WTC11 (cell line): ENCODE measurements around the gene MRTFA. TPM values are rescaled to one million over a fixed set of nuclear protein-coding genes. Genes with fewer than 3 reads are reported as not detected.

ENCODE experiments used
- ATAC-seq: fragments of 200-7000 bp; cut with Tn5 transposase; 2 replicates; pipeline ENCODE4 v1.10.0; 2021; ENCODE audit warnings: mild to moderate bottlenecking, moderate library complexity
- CTCF ChIA-PET: fragments of 300-600 bp; sonication (Branson Sonifier 250); formaldehyde crosslinking; loops from one replicate; lab custom pipeline; 2021; ENCODE audit warnings: antibody characterized with exemption; lab: Charles Lee
- POLR2A ChIA-PET: fragments of 350-600 bp; sonication (Branson Sonifier 250); formaldehyde crosslinking; loops from one replicate; lab custom pipeline; 2021; ENCODE audit warnings: antibody characterized with exemption; lab: Charles Lee
- DNase-seq: peaks from one replicate; pipeline ENCODE4 v3.0.0; 2021; ENCODE audit warnings: low spot score
- H3K27ac Mint-ChIP-seq: 2 replicates; pipeline ENCODE4 v1.8.0; 2021; ENCODE audit warnings: mixed read lengths
- H3K27me3 Mint-ChIP-seq: 2 replicates; pipeline ENCODE4 v1.8.0; 2021; ENCODE audit warnings: low read depth, mild to moderate bottlenecking, moderate library complexity, mixed read lengths
- H3K36me3 Mint-ChIP-seq: 2 replicates; pipeline ENCODE4 v1.8.0; 2021; ENCODE audit warnings: mixed read lengths
- H3K4me1 Mint-ChIP-seq: 2 replicates; pipeline ENCODE4 v1.8.0; 2022; ENCODE audit warnings: mixed read lengths
- H3K4me3 Mint-ChIP-seq: 2 replicates; pipeline ENCODE4 v1.8.0; 2021; ENCODE audit warnings: mild to moderate bottlenecking, moderate library complexity, mixed read lengths
- H3K9me3 Mint-ChIP-seq: 2 replicates; pipeline ENCODE4 v1.8.0; 2021; ENCODE audit warnings: mixed read lengths
- CREB1 ChIP-seq: sonication (generic); formaldehyde crosslinking; IDR thresholded peaks from 2 replicates; pipeline ENCODE4 v1.8.0; 2023; ENCODE audit warnings: mild to moderate bottlenecking, missing genetic modification reagents
- ELF4 ChIP-seq: sonication (generic); formaldehyde crosslinking; IDR thresholded peaks from 2 replicates; pipeline ENCODE4 v1.8.1; 2022; ENCODE audit warnings: low read depth, mild to moderate bottlenecking, moderate library complexity, missing genetic modification reagents
- FOXP1 ChIP-seq: sonication (generic); formaldehyde crosslinking; IDR thresholded peaks from 2 replicates; pipeline ENCODE4 v1.8.0; 2022; ENCODE audit warnings: missing genetic modification reagents, mild to moderate bottlenecking, moderate library complexity, borderline replicate concordance
- NFE2L1 ChIP-seq: sonication (generic); formaldehyde crosslinking; IDR thresholded peaks from 2 replicates; pipeline ENCODE4 v1.8.1; 2023; ENCODE audit warnings: missing genetic modification reagents
- NFYB ChIP-seq: sonication (generic); formaldehyde crosslinking; conservative IDR thresholded peaks from 2 replicates; pipeline ENCODE4 v1.8.0; 2022; ENCODE audit warnings: low read depth, missing genetic modification reagents
- NR3C1 ChIP-seq: sonication (generic); formaldehyde crosslinking; conservative IDR thresholded peaks from 2 replicates; pipeline ENCODE4 v1.8.1; 2023; ENCODE audit warnings: low read depth, mild to moderate bottlenecking, missing genetic modification reagents
- RELA ChIP-seq: sonication (generic); formaldehyde crosslinking; IDR thresholded peaks from 2 replicates; pipeline ENCODE4 v1.8.1; 2022; ENCODE audit warnings: missing genetic modification reagents, mild to moderate bottlenecking, borderline replicate concordance
- TP53 ChIP-seq: sonication (generic); formaldehyde crosslinking; IDR thresholded peaks from 2 replicates; pipeline ENCODE4 v1.8.1; 2023; ENCODE audit warnings: mild to moderate bottlenecking, missing genetic modification reagents
- ZBTB21 ChIP-seq: sonication (generic); formaldehyde crosslinking; IDR thresholded peaks from 2 replicates; pipeline ENCODE4 v1.8.1; 2023; ENCODE audit warnings: mild to moderate bottlenecking, missing genetic modification reagents, borderline replicate concordance
- ZNF121 ChIP-seq: sonication (generic); formaldehyde crosslinking; IDR thresholded peaks from 2 replicates; pipeline ENCODE4 v1.8.0; 2023; ENCODE audit warnings: missing genetic modification reagents
- ZNF396 ChIP-seq: fragments of 250-450 bp; sonication (Bioruptor Pico); IDR thresholded peaks from 2 replicates; pipeline ENCODE4 v1.8.0; 2021; ENCODE audit warnings: mild to moderate bottlenecking, moderate library complexity, borderline replicate concordance
- ZNF416 ChIP-seq: fragments of 250-450 bp; sonication (Bioruptor Pico); IDR thresholded peaks from 2 replicates; pipeline ENCODE4 v1.9.0; 2021; ENCODE audit warnings: mild to moderate bottlenecking, inconsistent platforms
- ZNF423 ChIP-seq: fragments of 250-450 bp; sonication (Bioruptor Pico); IDR thresholded peaks from 2 replicates; pipeline ENCODE4 v2.1.2; 2022; ENCODE audit warnings: mild to moderate bottlenecking, moderate library complexity
- ZNF671 ChIP-seq: fragments of 250-450 bp; sonication (Bioruptor Pico); IDR thresholded peaks from 2 replicates; pipeline ENCODE4 v1.8.0; 2021; ENCODE audit warnings: mild to moderate bottlenecking
- total RNA-seq: library from RNA; stranded (reverse); gene quantifications from 3 replicates; pipeline ENCODE4 v1.2.3, GENCODE V29; 2021
- TF ChIP-seq, protein P1 (sequence below): sonication (generic); formaldehyde crosslinking; IDR thresholded peaks from 2 replicates; pipeline ENCODE4 v1.8.1; 2022; ENCODE audit warnings: missing genetic modification reagents, borderline replicate concordance
- TF ChIP-seq, protein P2 (sequence below): sonication (generic); formaldehyde crosslinking; IDR thresholded peaks from 2 replicates; pipeline ENCODE4 v1.8.1; 2023; ENCODE audit warnings: mild to moderate bottlenecking, missing genetic modification reagents, moderate library complexity
- TF ChIP-seq, protein P3 (sequence below): sonication (generic); formaldehyde crosslinking; IDR thresholded peaks from 2 replicates; pipeline ENCODE4 v1.8.0; 2022; ENCODE audit warnings: mild to moderate bottlenecking, missing genetic modification reagents
- TF ChIP-seq, protein P4 (sequence below): sonication (generic); formaldehyde crosslinking; conservative IDR thresholded peaks from 2 replicates; pipeline ENCODE4 v1.8.1; 2022; ENCODE audit warnings: mild to moderate bottlenecking, missing genetic modification reagents
- TF ChIP-seq, protein P5 (sequence below): fragments of 250-450 bp; sonication (Bioruptor Pico); IDR thresholded peaks from 2 replicates; pipeline ENCODE4 v2.1.2; 2022; ENCODE audit warnings: mild to moderate bottlenecking, moderate library complexity
- TF ChIP-seq, protein P6 (sequence below): sonication (generic); formaldehyde crosslinking; IDR thresholded peaks from 2 replicates; pipeline ENCODE4 v1.8.1; 2023; ENCODE audit warnings: mild to moderate bottlenecking, missing genetic modification reagents
- TF ChIP-seq, protein P7 (sequence below): fragments of 250-450 bp; sonication (Bioruptor Pico); IDR thresholded peaks from 2 replicates; pipeline ENCODE4 v1.9.0; 2021; ENCODE audit warnings: moderate library complexity, mild to moderate bottlenecking, inconsistent platforms, borderline replicate concordance
- TF ChIP-seq, protein P8 (sequence below): sonication (generic); formaldehyde crosslinking; IDR thresholded peaks from 2 replicates; pipeline ENCODE4 v1.8.0; 2022; ENCODE audit warnings: mild to moderate bottlenecking, missing genetic modification reagents

The MRTFA gene
- total RNA-seq, 1 experiment from 2014 or later, result 48.4 TPM

DNA sequence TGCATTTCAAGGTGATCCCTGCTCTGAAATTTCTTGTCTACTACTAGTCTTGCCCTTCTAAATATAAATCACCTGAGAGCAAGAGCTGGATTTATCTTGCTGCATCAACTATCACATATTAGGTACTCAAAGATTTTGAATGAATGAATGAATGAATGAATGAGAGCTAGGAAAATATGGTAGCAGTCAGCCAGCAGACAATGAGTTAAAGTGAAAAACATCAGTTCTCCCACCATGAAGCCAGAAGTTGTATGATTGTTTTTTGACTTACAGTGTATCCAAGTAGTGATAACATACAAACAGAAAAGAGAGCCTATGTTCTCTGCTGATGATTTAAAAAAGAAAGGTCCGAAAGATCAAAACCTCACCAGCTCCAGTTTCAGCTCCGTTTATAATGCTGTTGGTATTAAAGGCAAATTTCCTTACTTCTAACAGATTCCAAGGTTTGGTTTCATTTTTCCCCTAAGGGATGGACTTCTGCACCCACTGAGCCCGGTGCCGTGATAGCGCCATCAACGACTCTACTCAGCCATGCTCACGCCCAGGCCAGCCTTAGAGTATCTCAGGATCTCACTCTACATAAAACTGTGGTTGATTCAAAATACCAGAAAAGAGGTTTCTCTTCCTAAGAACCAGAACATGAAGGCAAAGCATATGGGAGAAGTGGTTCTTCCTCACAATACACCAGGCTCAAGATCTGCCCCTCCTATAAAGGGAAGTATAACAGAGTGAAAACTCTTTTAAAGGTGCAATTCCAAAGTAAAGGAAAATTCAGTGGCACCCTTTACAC lies 174.1 kb downstream of the MRTFA start:
- Mint-ChIP-seq H3K9me3 (no peaks in the 10 kb centered on the region), H3K27ac (no peak overlapping the region; the same call in 1 of the 2 replicates), H3K36me3 (peaks cover 5% of the 10 kb centered on the region), H3K4me3 (no peak overlapping the region)
- DNase-seq (no peak), ATAC-seq (no peak)
- TF ChIP-seq ZNF423 (CRISPR knock-in tag) (no peak), NR3C1 (CRISPR knock-in tag) (no peak), ZNF121 (CRISPR knock-in tag) (no peak), ZBTB21 (CRISPR knock-in tag) (no peak), ZNF671 (CRISPR knock-in tag) (no peak), NFYB (no peak), NFE2L1 (CRISPR knock-in tag) (no peak)
- TF ChIP-seq, protein P1, sequence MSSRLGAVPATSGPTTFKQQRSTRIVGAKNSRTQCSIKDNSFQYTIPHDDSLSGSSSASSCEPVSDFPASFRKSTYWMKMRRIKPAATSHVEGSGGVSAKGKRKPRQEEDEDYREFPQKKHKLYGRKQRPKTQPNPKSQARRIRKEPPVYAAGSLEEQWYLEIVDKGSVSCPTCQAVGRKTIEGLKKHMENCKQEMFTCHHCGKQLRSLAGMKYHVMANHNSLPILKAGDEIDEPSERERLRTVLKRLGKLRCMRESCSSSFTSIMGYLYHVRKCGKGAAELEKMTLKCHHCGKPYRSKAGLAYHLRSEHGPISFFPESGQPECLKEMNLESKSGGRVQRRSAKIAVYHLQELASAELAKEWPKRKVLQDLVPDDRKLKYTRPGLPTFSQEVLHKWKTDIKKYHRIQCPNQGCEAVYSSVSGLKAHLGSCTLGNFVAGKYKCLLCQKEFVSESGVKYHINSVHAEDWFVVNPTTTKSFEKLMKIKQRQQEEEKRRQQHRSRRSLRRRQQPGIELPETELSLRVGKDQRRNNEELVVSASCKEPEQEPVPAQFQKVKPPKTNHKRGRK, result no peak
- TF ChIP-seq, protein P2, sequence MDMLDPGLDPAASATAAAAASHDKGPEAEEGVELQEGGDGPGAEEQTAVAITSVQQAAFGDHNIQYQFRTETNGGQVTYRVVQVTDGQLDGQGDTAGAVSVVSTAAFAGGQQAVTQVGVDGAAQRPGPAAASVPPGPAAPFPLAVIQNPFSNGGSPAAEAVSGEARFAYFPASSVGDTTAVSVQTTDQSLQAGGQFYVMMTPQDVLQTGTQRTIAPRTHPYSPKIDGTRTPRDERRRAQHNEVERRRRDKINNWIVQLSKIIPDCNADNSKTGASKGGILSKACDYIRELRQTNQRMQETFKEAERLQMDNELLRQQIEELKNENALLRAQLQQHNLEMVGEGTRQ (CRISPR knock-in tag), result no peak
- TF ChIP-seq, protein P3, sequence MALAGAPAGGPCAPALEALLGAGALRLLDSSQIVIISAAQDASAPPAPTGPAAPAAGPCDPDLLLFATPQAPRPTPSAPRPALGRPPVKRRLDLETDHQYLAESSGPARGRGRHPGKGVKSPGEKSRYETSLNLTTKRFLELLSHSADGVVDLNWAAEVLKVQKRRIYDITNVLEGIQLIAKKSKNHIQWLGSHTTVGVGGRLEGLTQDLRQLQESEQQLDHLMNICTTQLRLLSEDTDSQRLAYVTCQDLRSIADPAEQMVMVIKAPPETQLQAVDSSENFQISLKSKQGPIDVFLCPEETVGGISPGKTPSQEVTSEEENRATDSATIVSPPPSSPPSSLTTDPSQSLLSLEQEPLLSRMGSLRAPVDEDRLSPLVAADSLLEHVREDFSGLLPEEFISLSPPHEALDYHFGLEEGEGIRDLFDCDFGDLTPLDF (CRISPR knock-in tag), result no peak
- TF ChIP-seq, protein P4, sequence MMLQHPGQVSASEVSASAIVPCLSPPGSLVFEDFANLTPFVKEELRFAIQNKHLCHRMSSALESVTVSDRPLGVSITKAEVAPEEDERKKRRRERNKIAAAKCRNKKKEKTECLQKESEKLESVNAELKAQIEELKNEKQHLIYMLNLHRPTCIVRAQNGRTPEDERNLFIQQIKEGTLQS (CRISPR knock-in tag), result no peak
- TF ChIP-seq, protein P5, sequence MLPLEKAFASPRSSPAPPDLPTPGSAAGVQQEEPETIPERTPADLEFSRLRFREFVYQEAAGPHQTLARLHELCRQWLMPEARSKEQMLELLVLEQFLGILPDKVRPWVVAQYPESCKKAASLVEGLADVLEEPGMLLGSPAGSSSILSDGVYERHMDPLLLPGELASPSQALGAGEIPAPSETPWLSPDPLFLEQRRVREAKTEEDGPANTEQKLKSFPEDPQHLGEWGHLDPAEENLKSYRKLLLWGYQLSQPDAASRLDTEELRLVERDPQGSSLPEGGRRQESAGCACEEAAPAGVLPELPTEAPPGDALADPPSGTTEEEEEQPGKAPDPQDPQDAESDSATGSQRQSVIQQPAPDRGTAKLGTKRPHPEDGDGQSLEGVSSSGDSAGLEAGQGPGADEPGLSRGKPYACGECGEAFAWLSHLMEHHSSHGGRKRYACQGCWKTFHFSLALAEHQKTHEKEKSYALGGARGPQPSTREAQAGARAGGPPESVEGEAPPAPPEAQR (CRISPR knock-in tag), result no peak
- TF ChIP-seq, protein P6, sequence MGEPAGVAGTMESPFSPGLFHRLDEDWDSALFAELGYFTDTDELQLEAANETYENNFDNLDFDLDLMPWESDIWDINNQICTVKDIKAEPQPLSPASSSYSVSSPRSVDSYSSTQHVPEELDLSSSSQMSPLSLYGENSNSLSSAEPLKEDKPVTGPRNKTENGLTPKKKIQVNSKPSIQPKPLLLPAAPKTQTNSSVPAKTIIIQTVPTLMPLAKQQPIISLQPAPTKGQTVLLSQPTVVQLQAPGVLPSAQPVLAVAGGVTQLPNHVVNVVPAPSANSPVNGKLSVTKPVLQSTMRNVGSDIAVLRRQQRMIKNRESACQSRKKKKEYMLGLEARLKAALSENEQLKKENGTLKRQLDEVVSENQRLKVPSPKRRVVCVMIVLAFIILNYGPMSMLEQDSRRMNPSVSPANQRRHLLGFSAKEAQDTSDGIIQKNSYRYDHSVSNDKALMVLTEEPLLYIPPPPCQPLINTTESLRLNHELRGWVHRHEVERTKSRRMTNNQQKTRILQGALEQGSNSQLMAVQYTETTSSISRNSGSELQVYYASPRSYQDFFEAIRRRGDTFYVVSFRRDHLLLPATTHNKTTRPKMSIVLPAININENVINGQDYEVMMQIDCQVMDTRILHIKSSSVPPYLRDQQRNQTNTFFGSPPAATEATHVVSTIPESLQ (CRISPR knock-in tag), result no peak
- TF ChIP-seq, all 79 proteins: peak for 0
- H3K27me3 Mint-ChIP-seq, result no peaks in the 10 kb centered on the region
- ChIA-PET CTCF (no interaction called here), POLR2A (no interaction called here)
- no peaks in the 10 kb centered on the region; the same call in 1 of the 2 replicates for H3K4me1 Mint-ChIP-seq

DNA sequence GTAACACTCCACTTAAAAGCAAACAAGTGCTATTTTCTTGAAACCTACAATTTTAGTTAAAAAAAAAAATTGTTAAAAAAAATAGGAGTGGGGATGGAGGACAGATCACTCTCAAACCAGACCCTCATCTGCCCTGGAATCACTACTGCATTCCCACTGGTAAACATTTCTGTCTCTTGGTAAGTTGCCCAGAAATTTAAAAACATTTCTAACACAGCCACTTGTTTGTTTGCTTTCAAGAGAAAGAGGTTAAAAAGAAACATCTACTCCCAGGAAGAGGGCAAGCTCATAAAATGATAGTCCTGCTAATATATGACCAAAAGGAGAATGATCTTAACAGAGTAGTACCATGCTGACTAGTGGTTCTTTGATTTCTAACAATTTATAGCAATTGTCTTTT lies 182.8 kb downstream of the MRTFA start:
- POLR2A ChIA-PET, result no interaction called here
- ATAC-seq, result no peak
- DNase-seq, result no peak
- CTCF ChIA-PET, result interaction anchor here (1.4 kb wide), 1 partner anchor 17 kb away, joined by 4 read pairs; no protein-coding TSS in a partner anchor
- TF ChIP-seq ELF4 (CRISPR knock-in tag) (no peak), ZNF416 (CRISPR knock-in tag) (no peak), ZNF396 (CRISPR knock-in tag) (no peak), TP53 (CRISPR knock-in tag) (no peak), FOXP1 (no peak), RELA (CRISPR knock-in tag) (no peak), CREB1 (CRISPR knock-in tag) (no peak)
- TF ChIP-seq, protein P1, result no peak
- TF ChIP-seq, protein P7, sequence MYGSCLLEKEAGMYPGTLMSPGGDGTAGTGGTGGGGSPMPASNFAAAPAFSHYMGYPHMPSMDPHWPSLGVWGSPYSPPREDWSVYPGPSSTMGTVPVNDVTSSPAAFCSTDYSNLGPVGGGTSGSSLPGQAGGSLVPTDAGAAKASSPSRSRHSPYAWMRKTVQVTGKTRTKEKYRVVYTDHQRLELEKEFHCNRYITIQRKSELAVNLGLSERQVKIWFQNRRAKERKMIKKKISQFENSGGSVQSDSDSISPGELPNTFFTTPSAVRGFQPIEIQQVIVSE (CRISPR knock-in tag), result no peak
- TF ChIP-seq, protein P8, sequence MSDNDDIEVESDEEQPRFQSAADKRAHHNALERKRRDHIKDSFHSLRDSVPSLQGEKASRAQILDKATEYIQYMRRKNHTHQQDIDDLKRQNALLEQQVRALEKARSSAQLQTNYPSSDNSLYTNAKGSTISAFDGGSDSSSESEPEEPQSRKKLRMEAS (CRISPR knock-in tag), result no peak
- Mint-ChIP-seq H3K27ac (no peak overlapping the region), H3K4me1 (peaks cover 38% of the 10 kb centered on the region), H3K27me3 (no peaks in the 10 kb centered on the region), H3K36me3 (no peaks in the 10 kb centered on the region), H3K4me3 (no peak overlapping the region), H3K9me3 (no peaks in the 10 kb centered on the region)
